K562 (cell line): ENCODE results near the gene SLC39A7. TPM values are rescaled to one million over a fixed set of nuclear protein-coding genes. Genes with fewer than 3 reads are reported as not detected.

Source experiments
- EHMT2 ChIP-seq: fragments of 450-650 bp; IDR thresholded peaks from 2 replicates; pipeline ENCODE4 v1.6.1; 2018; ENCODE audit warnings: antibody characterized with exemption
- MAFF ChIP-seq: IDR thresholded peaks from 2 replicates; pipeline ENCODE4 v1.6.1; 2012; ENCODE audit warnings: low read length, improper control_type of control experiment
- NCOA1 ChIP-seq: fragments of 450-650 bp; IDR thresholded peaks from 2 replicates; pipeline ENCODE4 v1.6.1; 2016; ENCODE audit warnings: low read depth
- RBM15 ChIP-seq: fragments of 200-400 bp; formaldehyde crosslinking; IDR thresholded peaks from 2 replicates; pipeline ENCODE4 v1.6.1; 2018; ENCODE audit warnings: mild to moderate bottlenecking, low read length, moderate library complexity; ENCODE audit not compliant: insufficient read depth
- RBM34 ChIP-seq: fragments of 200-400 bp; formaldehyde crosslinking; IDR thresholded peaks from 2 replicates; pipeline ENCODE4 v1.6.1; 2018; ENCODE audit warnings: low read length, borderline replicate concordance; ENCODE audit not compliant: insufficient read depth
- SMARCE1 ChIP-seq: fragments of 450-650 bp; IDR thresholded peaks from 2 replicates; pipeline ENCODE4 v1.7.1; 2016; ENCODE audit warnings: mild to moderate bottlenecking
- ZNF316 ChIP-seq: fragments of 450-650 bp; IDR thresholded peaks from 2 replicates; pipeline ENCODE4 v1.6.1; 2016
- ZNF507 ChIP-seq: conservative IDR thresholded peaks from 2 replicates; pipeline ENCODE4 v1.6.1; 2017; ENCODE audit warnings: missing genetic modification characterization, missing compliant biosample characterization
- ZNF696 ChIP-seq: fragments of 250-450 bp; sonication (Bioruptor Pico); conservative IDR thresholded peaks from 2 replicates; pipeline ENCODE4 v1.4.0; 2020; ENCODE audit warnings: mild to moderate bottlenecking, moderate library complexity
- ZNF785 ChIP-seq: fragments of 250-450 bp; sonication (Bioruptor Pico); IDR thresholded peaks from 2 replicates; pipeline ENCODE4 v1.4.0; 2020; ENCODE audit warnings: mild to moderate bottlenecking
- polyA plus RNA-seq, 8 experiments: library from polyadenylated mRNA; depleted of rRNA in 4 of 8; stranded (reverse) in 5 of 8; unstranded in 3 of 8; fragments of >200 nt; fragmentation: Nextera tagmentation in 2 of 8; fragmentation: Illumina TruSeq in 1 of 8; extraction: Ambion mirVana in 2 of 8; extraction: Trizol in 1 of 8; gene quantifications; 2 replicates each; pipeline versions ENCODE4 v1.2.1 to v1.2.3, GENCODE V29; 2011 to 2014; ENCODE audit warnings: inconsistent platforms in 1 of 8, missing spikeins in 1 of 8
- total RNA-seq, 7 experiments: library from RNA; depleted of rRNA in 6 of 7; stranded (reverse); fragments of >200 nt in 6 of 7; fragmentation: Illumina TruSeq in 2 of 7; extraction: Trizol in 2 of 7; gene quantifications; 2 replicates each; pipeline versions ENCODE4 v1.2.1 to v1.2.3, GENCODE V29; 2011 to 2021; ENCODE audit warnings: low replicate concordance in 1 of 7
- TF ChIP-seq, protein P1 (sequence below): fragments of 250-450 bp; sonication (Bioruptor Pico); IDR thresholded peaks from 2 replicates; pipeline ENCODE4 v1.8.0; 2022; ENCODE audit warnings: moderate library complexity, mild to moderate bottlenecking, inconsistent platforms
- TF ChIP-seq, protein P2 (sequence below): fragments of 450-650 bp; IDR thresholded peaks from 2 replicates; pipeline ENCODE4 v1.6.1; 2016; ENCODE audit warnings: low read depth, mild to moderate bottlenecking, moderate library complexity
- TF ChIP-seq, protein P3 (sequence below): sonication (generic); formaldehyde crosslinking; IDR thresholded peaks from 2 replicates; pipeline ENCODE4 v1.8.0; 2022; ENCODE audit warnings: mild to moderate bottlenecking, missing genetic modification reagents
- TF ChIP-seq, protein P4 (sequence below): fragments of 200-800 bp; sonication (Bioruptor generic); IDR thresholded peaks from 2 replicates; pipeline ENCODE4 v1.6.1; 2016; ENCODE audit warnings: missing genetic modification characterization, missing compliant biosample characterization
- TF ChIP-seq, protein P5 (sequence below), 2 experiments: fragments of 250-450 bp in 1 of 2; fragments of 450-650 bp in 1 of 2; sonication (Bioruptor Pico) in 1 of 2; IDR thresholded peaks; 2 replicates each; pipeline versions ENCODE4 v1.6.1 to v1.8.0; 2016 to 2021; ENCODE audit warnings: mild to moderate bottlenecking in 2 of 2, moderate library complexity in 2 of 2, missing compliant biosample characterization in 1 of 2, missing genetic modification characterization in 1 of 2

The SLC39A7 gene
- total and polyA plus RNA-seq, 9 of the 15 experiments (the other 6 are each of a cell fraction or from before 2014, with no cell fraction given): 21.7 to 169 (median 121) TPM

DNA sequence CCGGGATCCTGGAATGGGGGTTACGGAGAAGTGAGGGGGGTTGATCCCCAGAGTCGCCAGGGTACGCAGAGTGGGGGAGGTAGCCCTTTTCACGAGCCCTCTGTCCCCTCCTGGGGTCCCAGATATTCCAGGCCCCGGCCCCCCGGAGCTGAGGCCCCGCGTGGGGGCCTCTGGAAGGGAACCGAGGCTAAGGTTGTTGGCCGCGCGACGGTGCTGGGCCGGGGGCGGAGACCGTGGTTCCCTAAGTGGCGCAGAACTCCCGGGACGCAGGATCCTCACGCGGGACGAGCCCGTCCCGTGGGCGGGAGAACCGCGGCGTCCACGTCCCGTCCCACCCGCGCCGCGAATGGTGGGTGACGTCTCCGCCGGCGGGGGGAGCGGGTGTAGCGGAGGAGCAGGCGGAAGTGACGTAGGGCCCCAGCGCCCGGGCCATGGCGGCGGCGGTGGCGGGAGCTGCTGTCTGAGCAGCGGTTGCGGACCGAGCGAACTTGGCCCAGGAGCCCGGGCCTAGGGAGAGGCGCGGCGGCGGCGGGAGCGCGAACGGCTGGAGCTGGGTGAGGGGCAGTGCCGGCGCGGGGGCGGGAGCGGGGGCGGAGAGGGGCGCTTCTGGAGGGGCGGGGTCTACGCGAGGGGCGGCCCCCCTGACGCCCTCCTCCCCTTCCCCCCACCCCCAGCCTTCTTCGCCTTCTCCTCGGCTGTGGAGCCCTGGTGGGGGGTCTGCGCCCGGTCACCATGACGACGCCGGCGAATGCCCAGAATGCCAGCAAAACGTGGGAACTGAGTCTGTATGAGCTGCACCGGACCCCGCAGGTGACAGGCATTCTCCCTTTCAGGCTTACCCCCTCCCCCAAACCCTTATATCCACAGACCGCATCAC, 7.7 kb downstream of the SLC39A7 start, which contains the start of gene RING1 (continued):
- TF ChIP-seq, protein P1, sequence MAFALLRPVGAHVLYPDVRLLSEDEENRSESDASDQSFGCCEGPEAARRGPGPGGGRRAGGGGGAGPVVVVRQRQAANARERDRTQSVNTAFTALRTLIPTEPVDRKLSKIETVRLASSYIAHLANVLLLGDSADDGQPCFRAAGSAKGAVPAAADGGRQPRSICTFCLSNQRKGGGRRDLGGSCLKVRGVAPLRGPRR (CRISPR knock-in tag): no peak
- TF ChIP-seq RBM34: 0 out of 2 replicates have a peak, but pooled peaks have one; percentile 70
- TF ChIP-seq ZNF316: no peak
- TF ChIP-seq ZNF507: no peak
- TF ChIP-seq RBM15: no peak
- TF ChIP-seq, protein P2, sequence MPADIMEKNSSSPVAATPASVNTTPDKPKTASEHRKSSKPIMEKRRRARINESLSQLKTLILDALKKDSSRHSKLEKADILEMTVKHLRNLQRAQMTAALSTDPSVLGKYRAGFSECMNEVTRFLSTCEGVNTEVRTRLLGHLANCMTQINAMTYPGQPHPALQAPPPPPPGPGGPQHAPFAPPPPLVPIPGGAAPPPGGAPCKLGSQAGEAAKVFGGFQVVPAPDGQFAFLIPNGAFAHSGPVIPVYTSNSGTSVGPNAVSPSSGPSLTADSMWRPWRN: no peak
- no peak for TF ChIP-seq EHMT2
- no peak for TF ChIP-seq MAFF
- no peak for TF ChIP-seq ZNF696
- TF ChIP-seq, protein P3, sequence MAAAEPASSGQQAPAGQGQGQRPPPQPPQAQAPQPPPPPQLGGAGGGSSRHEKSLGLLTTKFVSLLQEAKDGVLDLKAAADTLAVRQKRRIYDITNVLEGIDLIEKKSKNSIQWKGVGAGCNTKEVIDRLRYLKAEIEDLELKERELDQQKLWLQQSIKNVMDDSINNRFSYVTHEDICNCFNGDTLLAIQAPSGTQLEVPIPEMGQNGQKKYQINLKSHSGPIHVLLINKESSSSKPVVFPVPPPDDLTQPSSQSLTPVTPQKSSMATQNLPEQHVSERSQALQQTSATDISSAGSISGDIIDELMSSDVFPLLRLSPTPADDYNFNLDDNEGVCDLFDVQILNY (CRISPR knock-in tag): peak; percentile 58; the same call in 1 of the 2 replicates
- TF ChIP-seq SMARCE1: no peak
- TF ChIP-seq, protein P4, sequence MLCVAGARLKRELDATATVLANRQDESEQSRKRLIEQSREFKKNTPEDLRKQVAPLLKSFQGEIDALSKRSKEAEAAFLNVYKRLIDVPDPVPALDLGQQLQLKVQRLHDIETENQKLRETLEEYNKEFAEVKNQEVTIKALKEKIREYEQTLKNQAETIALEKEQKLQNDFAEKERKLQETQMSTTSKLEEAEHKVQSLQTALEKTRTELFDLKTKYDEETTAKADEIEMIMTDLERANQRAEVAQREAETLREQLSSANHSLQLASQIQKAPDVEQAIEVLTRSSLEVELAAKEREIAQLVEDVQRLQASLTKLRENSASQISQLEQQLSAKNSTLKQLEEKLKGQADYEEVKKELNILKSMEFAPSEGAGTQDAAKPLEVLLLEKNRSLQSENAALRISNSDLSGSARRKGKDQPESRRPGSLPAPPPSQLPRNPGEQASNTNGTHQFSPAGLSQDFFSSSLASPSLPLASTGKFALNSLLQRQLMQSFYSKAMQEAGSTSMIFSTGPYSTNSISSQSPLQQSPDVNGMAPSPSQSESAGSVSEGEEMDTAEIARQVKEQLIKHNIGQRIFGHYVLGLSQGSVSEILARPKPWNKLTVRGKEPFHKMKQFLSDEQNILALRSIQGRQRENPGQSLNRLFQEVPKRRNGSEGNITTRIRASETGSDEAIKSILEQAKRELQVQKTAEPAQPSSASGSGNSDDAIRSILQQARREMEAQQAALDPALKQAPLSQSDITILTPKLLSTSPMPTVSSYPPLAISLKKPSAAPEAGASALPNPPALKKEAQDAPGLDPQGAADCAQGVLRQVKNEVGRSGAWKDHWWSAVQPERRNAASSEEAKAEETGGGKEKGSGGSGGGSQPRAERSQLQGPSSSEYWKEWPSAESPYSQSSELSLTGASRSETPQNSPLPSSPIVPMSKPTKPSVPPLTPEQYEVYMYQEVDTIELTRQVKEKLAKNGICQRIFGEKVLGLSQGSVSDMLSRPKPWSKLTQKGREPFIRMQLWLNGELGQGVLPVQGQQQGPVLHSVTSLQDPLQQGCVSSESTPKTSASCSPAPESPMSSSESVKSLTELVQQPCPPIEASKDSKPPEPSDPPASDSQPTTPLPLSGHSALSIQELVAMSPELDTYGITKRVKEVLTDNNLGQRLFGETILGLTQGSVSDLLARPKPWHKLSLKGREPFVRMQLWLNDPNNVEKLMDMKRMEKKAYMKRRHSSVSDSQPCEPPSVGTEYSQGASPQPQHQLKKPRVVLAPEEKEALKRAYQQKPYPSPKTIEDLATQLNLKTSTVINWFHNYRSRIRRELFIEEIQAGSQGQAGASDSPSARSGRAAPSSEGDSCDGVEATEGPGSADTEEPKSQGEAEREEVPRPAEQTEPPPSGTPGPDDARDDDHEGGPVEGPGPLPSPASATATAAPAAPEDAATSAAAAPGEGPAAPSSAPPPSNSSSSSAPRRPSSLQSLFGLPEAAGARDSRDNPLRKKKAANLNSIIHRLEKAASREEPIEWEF (CRISPR knock-in tag): no peak
- TF ChIP-seq, protein P5, sequence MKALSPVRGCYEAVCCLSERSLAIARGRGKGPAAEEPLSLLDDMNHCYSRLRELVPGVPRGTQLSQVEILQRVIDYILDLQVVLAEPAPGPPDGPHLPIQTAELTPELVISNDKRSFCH (CRISPR knock-in tag; IDR thresholded peaks at IDR 0.05): no peak
- TF ChIP-seq, protein P5 (tag; IDR thresholded peaks at IDR 0.05): peak; percentile 29; the same call in 1 of the 2 replicates
- TF ChIP-seq ZNF785 (CRISPR knock-in tag): no peak
- no peak for TF ChIP-seq NCOA1
